PC-3 (cell line): Measurements from ENCODE around the gene DMC1.

Experiments used
- CTCF ChIP-seq: fragments of 300-600 bp; sonication (generic); conservative IDR thresholded peaks from 2 replicates; pipeline ENCODE4 v1.5.1; 2017; ENCODE audit warnings: antibody characterized with exemption, low read depth, mild to moderate bottlenecking, low read length
- EZH2phosphoT487 ChIP-seq: fragments of 300-600 bp; sonication (generic); IDR thresholded peaks from 2 replicates; pipeline ENCODE4 v1.6.1; 2018; ENCODE audit warnings: mild to moderate bottlenecking, antibody characterized with exemption, low read length, borderline replicate concordance

- TF ChIP-seq CTCF (no peak), EZH2phosphoT487 (no peak)
These were observed 51.4 kb downstream of the DMC1 start for GRCh38 chr22:38518620-38519019.
